HEK293T (cell line): ENCODE data around the gene TAF1B.

ENCODE experiments used
- FOXM1 ChIP-seq: fragments of 450-650 bp; IDR thresholded peaks from 2 replicates; pipeline ENCODE4 v1.6.1; 2017; ENCODE audit warnings: mild to moderate bottlenecking, borderline replicate concordance
- HDGF ChIP-seq: fragments of 450-650 bp; IDR thresholded peaks from 2 replicates; pipeline ENCODE4 v1.6.1; 2017; ENCODE audit warnings: antibody characterized with exemption, borderline replicate concordance

DNA sequence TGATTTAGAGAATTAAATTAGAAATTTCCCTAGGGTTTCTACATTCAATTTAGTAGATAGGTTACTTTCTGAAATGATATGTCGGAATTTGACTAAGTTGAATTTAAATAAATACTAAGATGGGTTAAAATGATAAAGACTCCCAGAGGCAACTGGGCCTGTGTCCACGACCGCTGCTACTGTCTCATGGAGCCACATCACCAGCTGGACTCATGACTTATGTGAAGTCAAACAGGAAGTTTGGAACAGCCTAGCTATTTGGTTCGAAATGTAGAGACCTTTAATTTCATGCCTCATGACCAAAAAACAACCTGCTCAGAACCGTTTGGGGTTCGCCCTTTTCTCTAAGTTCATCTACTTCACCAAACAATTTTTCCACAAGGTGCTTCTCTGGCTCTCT, 130.4 kb downstream of the TAF1B start:
- TF ChIP-seq FOXM1 (no peak), HDGF (no peak)
